CD4-positive, alpha-beta T cell treated with Interleukin-12 subunit alpha and Interleukin-12 subunit beta, for 1 hour (primary cell): ENCODE data around the gene CALM3.

Source experiments
- DNase-seq: peaks from one replicate; pipeline ENCODE4 v3.0.0-alpha.2; 2020

The CALM3 gene

GRCh38 chr19:46600384-46601317 is 479 bp upstream of the CALM3 start:
- peak; percentile 98 for DNase-seq

- DNase-seq: peak; percentile 20
Observed at GRCh38 chr19:46602392-46603194, 1.5 kb downstream of the CALM3 start.

GRCh38 chr19:46603195-46603637 is 2.1 kb downstream of the CALM3 start:
- peak; percentile 17 for DNase-seq

GRCh38 chr19:46603752-46604231 is 2.7 kb downstream of the CALM3 start:
- DNase-seq: no peak

- no peak for DNase-seq
Observed at GRCh38 chr19:46604781-46605355, 3.7 kb downstream of the CALM3 start.

GRCh38 chr19:46605356-46605821 is 4.3 kb downstream of the CALM3 start:
- no peak for DNase-seq

- no peak for DNase-seq
Observed at GRCh38 chr19:46606019-46606418, 4.9 kb downstream of the CALM3 start.

- DNase-seq: no peak
Observed at GRCh38 chr19:46606681-46607447, 5.7 kb downstream of the CALM3 start.

- DNase-seq: no peak
Observed at GRCh38 chr19:46607448-46607841, 6.3 kb downstream of the CALM3 start.

GRCh38 chr19:46608178-46608577 is 7.0 kb downstream of the CALM3 start:
- no peak for DNase-seq

GRCh38 chr19:46608581-46609345 is 7.6 kb downstream of the CALM3 start:
- DNase-seq: no peak

- DNase-seq: no peak
Observed at GRCh38 chr19:46609511-46610412, 8.6 kb downstream of the CALM3 start.

- DNase-seq: no peak
Observed at GRCh38 chr19:46610413-46610775, 9.3 kb downstream of the CALM3 start.

GRCh38 chr19:46610851-46611770 is 10.0 kb downstream of the CALM3 start:
- peak; percentile 60 for DNase-seq

GRCh38 chr19:46611776-46612175 is 10.6 kb downstream of the CALM3 start:
- DNase-seq: no peak

GRCh38 chr19:46613525-46613924 is 12.4 kb downstream of the CALM3 start:
- DNase-seq: no peak

- DNase-seq: peak; percentile 81
Observed at GRCh38 chr19:46614114-46614722, 13.1 kb downstream of the CALM3 start.

GRCh38 chr19:46615966-46616365 is 14.8 kb downstream of the CALM3 start:
- DNase-seq: no peak
